ENCODE data around the gene TWF2. TPM values are rescaled to one million over a fixed set of nuclear protein-coding genes. Genes with fewer than 3 reads are reported as not detected.
A peak's percentile ranks its signal among the peaks of the same experiment; 100 is the strongest.

Gene TWF2
- total and polyA plus RNA-seq, 2 of the 4 experiments (the other 2 are of a cell fraction): 111 to 145 TPM

GRCh38 chr3:52190294-52191074 lies 48.5 kb downstream of the TWF2 start:
- ATAC-seq (ENCODE audit: low read depth) (peak; percentile 45), DNase-seq (peak; percentile 49)
- no peak for TF ChIP-seq USF2 (IDR thresholded peaks at IDR 0.05; ENCODE audit: low read depth, low read length)
- H4K20me1 ChIP-seq (ENCODE audit: insufficient read depth, low read length): no peaks in the 10 kb centered on the region
- 0 out of 4 replicates have a peak, but pooled peaks cover 0 to 3% of the 10 kb centered on the region in 2 experiments for H3K79me1 ChIP-seq (ENCODE audit: low read depth in 1 of 2, low read length in 2 of 2)
- H2AK9ac ChIP-seq (replicated peaks; ENCODE audit: low read depth, low read length, poor library complexity): peak overlapping the region; percentile 63
- H3K36me3 ChIP-seq (ENCODE audit: control insufficient read depth, insufficient read depth, low read length): no peaks in the 10 kb centered on the region
- ChIA-PET CTCF (interaction anchor here (0.6 kb wide), 1 partner anchor 87 kb away, joined by 4 read pairs; no protein-coding TSS in a partner anchor), POLR2A (ENCODE audit: unreplicated experiment) (no interaction called here)
- H3K9me1 ChIP-seq (ENCODE audit: insufficient read depth, low read length): peaks cover 23% of the 10 kb centered on the region
- H2BK120ac ChIP-seq (ENCODE audit: low read depth, low read length): peak overlapping the region; percentile 83
- no peak overlapping the region for H3K4me3 ChIP-seq (ENCODE audit: insufficient read depth, low read depth, low read length)
- H3K9ac ChIP-seq (ENCODE audit: low read depth, low read length): no peak overlapping the region
- dilution Hi-C loops (cut with HindIII; ENCODE audit: low sequenced_read_pairs, unreplicated experiment) (no loop called here), intact Hi-C loops (cut with micrococcal nuclease) (no loop called here), in situ Hi-C loops (cut with MboI; ENCODE audit: low sequenced_read_pairs) (no loop called here)
- peak overlapping the region; percentile 58; the same call in 1 of the 2 replicates for H3K14ac ChIP-seq (replicated peaks; ENCODE audit: low read depth, low read length)
- peak overlapping the region; percentile 13; the same call in 1 of the 2 replicates for H3K18ac ChIP-seq (ENCODE audit: low read depth, low read length)
- peaks cover 24% of the 10 kb centered on the region for H3K4me1 ChIP-seq (ENCODE audit: control insufficient read depth, insufficient read depth, low read length)
- H3K4ac ChIP-seq (ENCODE audit: low read depth, low read length): peak overlapping the region; percentile 55
- peak overlapping the region; percentile 9; the same call in 1 of the 2 replicates for H3K27ac ChIP-seq (ENCODE audit: insufficient read depth, low read length)
- peak overlapping the region; percentile 56; the same call in 1 of the 2 replicates for H3K23ac ChIP-seq (ENCODE audit: low read depth, low read length)
- H3K4me2 ChIP-seq (ENCODE audit: low read depth, low read length): no peak overlapping the region
- H4K91ac ChIP-seq (ENCODE audit: insufficient read depth, low read depth, low read length): peak overlapping the region; percentile 51
- H2AK5ac ChIP-seq (ENCODE audit: low read depth, low read length): peak overlapping the region; percentile 24; the same call in 1 of the 2 replicates
- peak overlapping the region; percentile 2; the same call in 1 of the 3 replicates for H2BK15ac ChIP-seq (ENCODE audit: low read depth, low read length)
- peak overlapping the region; percentile 90 for H2AFZ ChIP-seq (replicated peaks; ENCODE audit: low read length, poor library complexity)
- peak overlapping the region; percentile 16 for H4K5ac ChIP-seq (ENCODE audit: low read depth, low read length)
- no peaks in the 10 kb centered on the region for H3K27me3 ChIP-seq (ENCODE audit: control insufficient read depth, insufficient read depth, low read length)
- BruUV-seq (replicated peaks): no TSS peak
- 6% methylated on average over 2 of the region's 9 CpGs; no CpG with 5 or more reads in 1 of the 2 experiments for WGBS, 2 experiments (ENCODE audit: extremely low coverage in 2 of 2, insufficient read length in 1 of 2)
- no peak overlapping the region for H3K56ac ChIP-seq (ENCODE audit: extremely low read depth, insufficient read depth, low read length)
- peak overlapping the region; percentile 62; the same call in 1 of the 2 replicates for H2BK20ac ChIP-seq (ENCODE audit: low read depth, low read length)
- H2BK5ac ChIP-seq (ENCODE audit: low read depth, low read length, poor library complexity, severe bottlenecking): peak overlapping the region; percentile 7
- H3K9me3 ChIP-seq (ENCODE audit: control insufficient read depth, insufficient read depth, low read length): no peaks in the 10 kb centered on the region
- peak overlapping the region; percentile 18 to 77 for H4K8ac ChIP-seq (ENCODE audit: low read depth in 2 of 2, low read length in 2 of 2)
